K562 (cell line): ENCODE results near the gene PKD1. TPM values are rescaled to one million over a fixed set of nuclear protein-coding genes. Genes with fewer than 3 reads are reported as not detected.

Experiments used
- ATAC-seq: fragments of 200-7000 bp; cut with Tn5 transposase; 3 replicates; pipeline ENCODE4 v1.9.1; 2020; ENCODE audit warnings: moderate library complexity
- BruUV-seq: library from RNA; stranded (reverse); fragments of 400-500 nt; replicated peaks from 2 replicates; lab custom pipeline; 2021; lab: Mats Ljungman, UMichigan
- CTCF ChIA-PET: fragments of 300-600 bp; formaldehyde crosslinking; extraction: SDS; loops from one replicate; lab custom pipeline; 2021; ENCODE audit warnings: low intra/inter-chr PET ratio; lab: Yijun Ruan, JAX
- POLR2A ChIA-PET: fragments of 300-600, 350-650 bp; sonication (Branson Sonifier 250); formaldehyde crosslinking; extraction: SDS; loops from one replicate; lab custom pipeline; 2021; ENCODE audit warnings: antibody characterized with exemption, inconsistent platforms; lab: Yijun Ruan, JAX
- DNase-seq, 4 experiments: peaks; one replicate each; pipeline versions ENCODE4 v3.0.0 to v3.0.0-alpha.2; 2011 to 2018; ENCODE audit warnings: low spot score in 3 of 4, mixed read lengths in 3 of 4; ENCODE audit errors: extremely low read depth in 1 of 4
- FAIRE-seq: peaks from 2 replicates; lab custom pipeline; 2011; peaks lifted over from hg19 to GRCh38; lab: Jason Lieb, UNC
- H2AFZ ChIP-seq: 2 replicates; pipeline ENCODE4 v1.6.0; 2011; ENCODE audit warnings: low read depth, low read length, control low read depth, inconsistent platforms
- H3K27ac ChIP-seq: fragments of 200-600 bp; 3 replicates; pipeline ENCODE4 v1.8.0; 2011; ENCODE audit warnings: low read depth, mild to moderate bottlenecking, control low read depth, inconsistent platforms, low read length, moderate library complexity, mixed read lengths; ENCODE audit errors: extremely low read depth
- H3K27me3 ChIP-seq, 2 experiments: fragments of 300-600 bp in 1 of 2; 2 replicates in 1 of 2; 3 replicates in 1 of 2; pipeline versions ENCODE4 v1.6.0 to v1.8.0; 2011; ENCODE audit warnings: inconsistent platforms in 2 of 2, low read length in 2 of 2, mild to moderate bottlenecking in 1 of 2, mixed read lengths in 1 of 2, moderate library complexity in 1 of 2; ENCODE audit not compliant: control insufficient read depth in 2 of 2, insufficient read depth in 2 of 2
- H3K36me3 ChIP-seq: fragments of 300-600 bp; 3 replicates; pipeline ENCODE4 v1.8.0; 2011; ENCODE audit warnings: mild to moderate bottlenecking, low read length, inconsistent platforms; ENCODE audit not compliant: control insufficient read depth, insufficient read depth
- H3K4me1 ChIP-seq, 2 experiments: fragments of 200-600 bp in 1 of 2; replicated peaks in 1 of 2; 2 replicates in 1 of 2; 3 replicates in 1 of 2; pipeline versions ENCODE4 v1.5.1 to v1.8.0; 2011; ENCODE audit warnings: inconsistent platforms in 2 of 2, low read length in 2 of 2, mild to moderate bottlenecking in 1 of 2, mixed read lengths in 1 of 2, moderate library complexity in 1 of 2; ENCODE audit not compliant: control insufficient read depth in 2 of 2, insufficient read depth in 2 of 2
- H3K4me2 ChIP-seq: 2 replicates; pipeline ENCODE4 v1.6.1; 2011; ENCODE audit warnings: low read length, control low read depth, inconsistent platforms, mixed read lengths; ENCODE audit not compliant: insufficient read depth
- H3K4me3 ChIP-seq: fragments of 200-600 bp; sonication (generic), shearing (Covaris generic); 2 replicates; pipeline ENCODE4 v1.5.1; 2016; ENCODE audit warnings: control low read depth, inconsistent platforms
- H3K79me2 ChIP-seq: fragments of 200-600 bp; 3 replicates; pipeline ENCODE4 v1.8.0; 2011; ENCODE audit warnings: low read length, inconsistent platforms; ENCODE audit not compliant: control insufficient read depth, insufficient read depth
- H3K9ac ChIP-seq, 2 experiments: 2 replicates each; pipeline versions ENCODE4 v1.6.0 to v1.6.1; 2011; ENCODE audit warnings: low read depth in 2 of 2, low read length in 2 of 2, control low read depth in 1 of 2, inconsistent platforms in 1 of 2, mild to moderate bottlenecking in 1 of 2, mixed read lengths in 1 of 2; ENCODE audit not compliant: insufficient read depth in 1 of 2
- H3K9me1 ChIP-seq: one replicate; pipeline ENCODE4 v1.6.0; 2011; ENCODE audit warnings: inconsistent platforms, mild to moderate bottlenecking, low read length, moderate library complexity; ENCODE audit not compliant: control insufficient read depth, insufficient read depth
- H3K9me3 ChIP-seq: replicated peaks from 2 replicates; pipeline ENCODE4 v1.5.1; 2011; ENCODE audit warnings: low read depth, low read length, inconsistent platforms; ENCODE audit not compliant: control insufficient read depth, insufficient read depth
- H4K20me1 ChIP-seq: replicated peaks from 2 replicates; pipeline ENCODE4 v1.6.1; 2011; ENCODE audit warnings: low read length, inconsistent platforms, mixed read lengths; ENCODE audit not compliant: control insufficient read depth, insufficient read depth
- ETS1 ChIP-seq: conservative IDR thresholded peaks from 2 replicates; pipeline ENCODE4 v1.6.1; 2011; ENCODE audit warnings: low read depth, mild to moderate bottlenecking, low read length; ENCODE audit not compliant: control insufficient read depth
- ID3 ChIP-seq, 2 experiments: fragments of 250-450 bp in 1 of 2; fragments of 450-650 bp in 1 of 2; sonication (Bioruptor Pico) in 1 of 2; IDR thresholded peaks; 2 replicates each; pipeline versions ENCODE4 v1.6.1 to v1.8.0; 2016 to 2021; ENCODE audit warnings: mild to moderate bottlenecking in 2 of 2, moderate library complexity in 2 of 2, missing compliant biosample characterization in 1 of 2, missing genetic modification characterization in 1 of 2
- NFRKB ChIP-seq: fragments of 450-650 bp; IDR thresholded peaks from 2 replicates; pipeline ENCODE4 v1.6.1; 2016; ENCODE audit warnings: low read depth
- PHF20 ChIP-seq: fragments of 450-650 bp; IDR thresholded peaks from 2 replicates; pipeline ENCODE4 v1.6.1; 2018; ENCODE audit not compliant: partially characterized antibody
- POLR2G ChIP-seq: fragments of 200-400 bp; formaldehyde crosslinking; IDR thresholded peaks from 2 replicates; pipeline ENCODE4 v1.6.1; 2017; ENCODE audit warnings: low read depth, mild to moderate bottlenecking, antibody characterized with exemption, low read length, moderate library complexity
- RBM39 ChIP-seq: fragments of 200-400 bp; formaldehyde crosslinking; optimal IDR thresholded peaks from 2 replicates; pipeline ENCODE3; 2018; ENCODE audit warnings: low read depth, low read length
- SMARCA4 ChIP-seq: fragments of 450-650 bp; IDR thresholded peaks from 2 replicates; pipeline ENCODE4 v1.6.1; 2016
- WGBS: fragments of 100-300 bp; shearing (Covaris generic); methylation state at CpG from one replicate; pipeline ENCODE4 v1.1.6; 2016; ENCODE audit warnings: low coverage, mixed read lengths; ENCODE audit not compliant: insufficient coverage; ENCODE audit errors: missing lambda C conversion rate; 5-methylcytosine and 5-hydroxymethylcytosine counted together
- in situ Hi-C: fragments of 300-500 bp; cut with MboI; formaldehyde crosslinking; loops from 4 replicates; pipeline ENCODE4 v1.15.0; 2018; ENCODE audit warnings: inconsistent platforms, mixed read lengths
- intact Hi-C: fragments of 100-400 bp; cut with micrococcal nuclease; formaldehyde crosslinking; loops from 2 replicates; pipeline ENCODE4 v1.14.2; 2022
- polyA plus RNA-seq, 8 experiments: library from polyadenylated mRNA; depleted of rRNA in 4 of 8; stranded (reverse) in 5 of 8; unstranded in 3 of 8; fragments of >200 nt; fragmentation: Nextera tagmentation in 2 of 8; fragmentation: Illumina TruSeq in 1 of 8; extraction: Ambion mirVana in 2 of 8; extraction: Trizol in 1 of 8; gene quantifications; 2 replicates each; pipeline versions ENCODE4 v1.2.1 to v1.2.3, GENCODE V29; 2011 to 2014; ENCODE audit warnings: inconsistent platforms in 1 of 8, missing spikeins in 1 of 8
- total RNA-seq, 7 experiments: library from RNA; depleted of rRNA in 6 of 7; stranded (reverse); fragments of >200 nt in 6 of 7; fragmentation: Illumina TruSeq in 2 of 7; extraction: Trizol in 2 of 7; gene quantifications; 2 replicates each; pipeline versions ENCODE4 v1.2.1 to v1.2.3, GENCODE V29; 2011 to 2021; ENCODE audit warnings: low replicate concordance in 1 of 7

The PKD1 gene
- total and polyA plus RNA-seq, 9 of the 15 experiments (the other 6 are each of a cell fraction or from before 2014, with no cell fraction given): 0.23 to 93.5 (median 12.6) TPM

DNA sequence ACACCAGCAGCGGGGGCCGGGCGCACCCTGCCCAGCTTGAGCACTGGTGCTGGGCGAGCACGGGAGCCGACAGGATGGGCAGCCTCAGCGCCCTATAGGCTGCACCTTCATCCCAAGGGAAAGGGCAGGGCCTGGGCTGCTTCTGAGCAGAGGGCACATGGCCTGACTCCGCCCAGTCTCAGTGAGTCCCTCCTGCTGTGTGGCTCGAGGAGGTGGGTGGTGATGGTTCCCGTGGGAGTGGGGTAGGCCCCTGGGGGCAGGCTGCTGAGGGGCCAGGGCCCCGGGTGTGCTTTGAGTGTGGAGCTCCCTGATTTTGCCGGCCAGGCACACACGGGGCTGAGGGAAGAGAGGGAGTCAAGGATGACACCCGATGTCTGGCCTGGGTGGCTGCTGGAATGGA is 50.0 kb downstream of the PKD1 start (continued):
- TF ChIP-seq ID3 (CRISPR knock-in tag; IDR thresholded peaks at IDR 0.05): no peak
- no peak for TF ChIP-seq ID3 (tag; IDR thresholded peaks at IDR 0.05)
- no peak for TF ChIP-seq ETS1
- TF ChIP-seq PHF20: no peak
- TF ChIP-seq SMARCA4: no peak
- TF ChIP-seq RBM39: no peak

DNA sequence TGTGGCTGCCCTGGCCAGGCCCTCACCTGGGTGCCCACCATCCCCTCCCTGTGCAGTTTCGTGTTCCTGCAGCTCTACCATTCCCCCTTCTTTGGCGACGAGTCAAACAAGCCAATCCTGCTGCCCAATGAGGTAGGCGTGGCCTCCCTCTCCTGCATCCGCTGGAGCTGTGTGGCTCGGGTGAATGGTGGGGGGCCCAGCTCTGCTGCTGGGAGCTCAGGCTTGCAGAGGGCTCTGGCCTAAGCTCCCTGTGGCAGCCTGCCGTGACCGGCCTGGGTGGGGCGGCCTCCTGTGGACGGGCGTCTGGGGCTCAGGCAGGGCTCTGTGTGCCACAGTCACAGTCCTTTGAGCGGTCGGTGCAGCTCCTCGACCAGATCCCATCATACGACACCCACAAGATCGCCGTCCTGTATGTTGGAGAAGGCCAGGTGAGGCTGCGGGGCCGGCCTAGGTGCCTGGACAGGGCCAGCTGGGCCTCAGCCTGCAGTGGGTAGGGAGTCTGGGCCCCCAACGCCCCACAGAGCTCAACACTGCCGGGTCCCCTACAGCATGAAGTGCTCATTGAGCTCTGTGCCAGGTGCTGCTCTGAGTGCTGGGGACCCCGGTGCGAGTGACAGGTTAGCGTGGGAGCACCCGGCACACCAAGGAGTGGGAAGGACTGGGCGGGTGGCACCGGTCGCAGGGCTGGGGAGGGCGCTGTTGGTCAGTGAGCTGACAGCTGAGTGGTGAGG is 50.6 kb downstream of the PKD1 start:
- ChIA-PET POLR2A (interaction anchor here (0.6 to 1.4 kb wide), 4 partner anchors 19 to 87 kb away, joined by 3 to 4 read pairs (median 3); partner anchors contain the start of genes NTHL1 and TSC2), CTCF (no interaction called here)
- Histone ChIP-seq H3K9me3 (no peaks in the 10 kb centered on the region), H3K9me1 (no peaks in the 10 kb centered on the region), H3K9ac (peak overlapping the region in 1 of 2 experiments; percentile 1; a peak in 1 of 4 replicates), H3K4me2 (no peak overlapping the region), H4K20me1 (no peaks in the 10 kb centered on the region), H3K4me1 (peaks cover 0 to 50% of the 10 kb centered on the region in 2 experiments; a peak in 2 of 5 replicates), H3K36me3 (peaks cover 71% of the 10 kb centered on the region; the same call in 2 of the 3 replicates), H3K27ac (no peak overlapping the region), H3K27me3 (no peaks in the 10 kb centered on the region), H3K79me2 (no peaks in the 10 kb centered on the region), H3K4me3 (no peak overlapping the region), H2AFZ (no peak overlapping the region)
- intact Hi-C loops: no loop called here
- no TSS peak for BruUV-seq
- DNase-seq (no peak), FAIRE-seq (no peak), ATAC-seq (no peak)
- TF ChIP-seq NFRKB (no peak), POLR2G (peak; percentile 62; the same call in 1 of the 2 replicates)
- 93% methylated on average over 24 of the region's 29 CpGs for WGBS
- in situ Hi-C loops: loop anchor here (10.0 kb wide), 1 partner anchor 60 kb away; the partner anchor contains the start of gene RAB26
